GM13977 (cell line): ENCODE results near the gene HTR4.

ENCODE experiments used
- DNase-seq: peaks from one replicate; pipeline ENCODE4 v3.0.0; 2012; ENCODE audit warnings: low spot score
- CTCF ChIP-seq: IDR thresholded peaks from 2 replicates; pipeline ENCODE4 v1.5.1; 2012; ENCODE audit warnings: mild to moderate bottlenecking, control low read depth; ENCODE audit not compliant: insufficient read depth; ENCODE audit errors: extremely low read depth, missing control alignments
- in situ Hi-C: fragments of 300-500 bp; cut with MboI; formaldehyde crosslinking; loops from one replicate; pipeline ENCODE4 v1.12.0; 2022; ENCODE audit warnings: low sequenced_read_pairs, low pct_unique_long_range_greater_than_20kb, mixed read lengths, inconsistent platforms; ENCODE audit not compliant: unreplicated experiment

The HTR4 gene

GRCh38 chr5:148599187-148599586 lies 55.1 kb downstream of the HTR4 start:
- TF ChIP-seq CTCF = no peak
- no peak for DNase-seq
- in situ Hi-C loops = no loop called here

- no peak for DNase-seq
- TF ChIP-seq CTCF = no peak
- in situ Hi-C loops = no loop called here
Measured at GRCh38 chr5:148595697-148596096, 58.6 kb downstream of the HTR4 start.

GRCh38 chr5:148586796-148587195 lies 67.5 kb downstream of the HTR4 start:
- no peak for TF ChIP-seq CTCF
- DNase-seq = no peak
- in situ Hi-C loops = no loop called here

GRCh38 chr5:148585988-148586387 lies 68.3 kb downstream of the HTR4 start:
- in situ Hi-C loops = no loop called here
- DNase-seq = no peak
- TF ChIP-seq CTCF = no peak

DNA sequence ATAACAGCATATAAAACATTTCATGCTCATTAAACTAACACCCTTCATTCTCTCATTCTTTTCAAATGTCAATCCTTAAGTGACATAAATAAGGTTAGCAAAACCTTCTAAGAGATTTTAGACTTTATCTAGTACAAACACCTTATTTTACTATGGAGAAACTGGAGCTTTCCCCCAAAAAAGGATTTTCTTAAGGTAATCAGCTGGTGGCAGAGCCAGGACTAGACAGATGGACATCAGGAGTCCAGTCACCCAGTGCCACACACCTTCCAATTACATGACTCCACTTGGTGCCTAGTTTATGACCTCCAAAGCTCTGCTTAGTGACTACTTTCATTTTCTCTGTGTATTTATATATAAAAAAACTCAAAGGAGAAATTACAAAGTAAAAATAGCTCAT lies 70.2 kb downstream of the HTR4 start:
- in situ Hi-C loops = no loop called here
- TF ChIP-seq CTCF = no peak
- no peak for DNase-seq

DNA sequence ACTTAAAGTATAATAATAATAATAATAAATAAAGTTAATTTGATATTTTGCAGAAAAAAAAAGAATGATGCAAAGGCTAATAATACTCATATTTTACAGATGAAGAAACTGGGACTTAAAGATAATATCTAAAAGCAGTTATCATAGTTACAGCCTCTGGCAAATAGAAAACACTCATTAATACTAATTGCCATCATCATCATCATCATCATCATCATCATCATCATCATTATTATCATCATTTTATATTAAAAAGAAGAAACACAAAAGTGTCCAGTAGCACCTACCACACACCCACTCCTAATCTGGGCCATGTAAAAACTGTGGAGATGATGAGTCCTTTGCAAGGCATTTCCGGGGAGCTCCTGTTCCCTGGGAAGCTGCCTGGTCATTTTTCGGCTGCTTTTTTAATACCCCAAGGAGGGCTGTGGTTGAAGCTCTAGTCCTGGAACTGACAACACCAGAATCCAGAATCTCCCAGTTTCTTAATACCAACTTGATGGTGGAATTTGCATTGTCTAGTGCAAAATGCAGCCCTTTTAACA lies 70.8 kb downstream of the HTR4 start:
- in situ Hi-C loops = no loop called here
- no peak for TF ChIP-seq CTCF
- DNase-seq = no peak

- no peak for TF ChIP-seq CTCF
- in situ Hi-C loops = no loop called here
- no peak for DNase-seq
Measured at GRCh38 chr5:148574167-148574566, 80.2 kb downstream of the HTR4 start.
